ENCODE measurements around the gene DUSP8.

DNA sequence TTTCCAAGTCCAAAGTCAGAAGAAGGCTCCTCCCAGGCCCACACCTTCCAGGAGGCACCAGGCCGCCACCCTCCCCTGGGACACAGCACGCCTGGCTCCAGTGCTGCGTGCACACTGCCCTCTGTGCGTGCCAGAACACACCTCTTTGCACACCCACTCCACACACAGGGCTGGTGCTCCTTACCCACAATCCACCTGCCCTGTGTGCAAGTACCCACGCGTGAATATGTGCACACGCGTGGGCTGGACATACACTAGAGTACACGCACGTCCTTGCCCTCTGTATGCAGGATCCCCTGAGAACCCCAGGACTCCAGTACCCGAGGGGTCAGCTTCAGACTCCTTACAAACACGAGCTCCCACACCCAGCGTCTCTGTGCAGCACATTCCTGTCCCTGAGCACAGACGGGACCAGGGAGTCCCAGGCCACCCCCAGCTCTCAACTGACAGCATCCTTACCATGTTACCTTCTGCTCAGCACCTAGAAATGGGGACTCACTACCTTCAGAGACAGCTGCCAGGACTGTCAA, 2.8 kb downstream of the DUSP8 start:
- TF ChIP-seq GATA3 (IDR thresholded peaks at IDR 0.05; ENCODE audit: low read depth, low read length) (no peak), GATA2 (IDR thresholded peaks at IDR 0.05; ENCODE audit: low read depth, low read length) (no peak)

Data from SH-SY5Y (cell line).